Brain pericyte (primary cell): ENCODE data around the gene MAGEA2B.
"Not testable (repeated sequence)": the region's sequence is repeated elsewhere in the genome, so short reads cannot be mapped to it uniquely, and the experiment has no call there.

Experiments used
- DNase-seq: peaks from one replicate; pipeline ENCODE4 v3.0.0-alpha.2; 2012; ENCODE audit warnings: low read depth, low spot score

MAGEA2B gene, protein sequence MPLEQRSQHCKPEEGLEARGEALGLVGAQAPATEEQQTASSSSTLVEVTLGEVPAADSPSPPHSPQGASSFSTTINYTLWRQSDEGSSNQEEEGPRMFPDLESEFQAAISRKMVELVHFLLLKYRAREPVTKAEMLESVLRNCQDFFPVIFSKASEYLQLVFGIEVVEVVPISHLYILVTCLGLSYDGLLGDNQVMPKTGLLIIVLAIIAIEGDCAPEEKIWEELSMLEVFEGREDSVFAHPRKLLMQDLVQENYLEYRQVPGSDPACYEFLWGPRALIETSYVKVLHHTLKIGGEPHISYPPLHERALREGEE

DNA sequence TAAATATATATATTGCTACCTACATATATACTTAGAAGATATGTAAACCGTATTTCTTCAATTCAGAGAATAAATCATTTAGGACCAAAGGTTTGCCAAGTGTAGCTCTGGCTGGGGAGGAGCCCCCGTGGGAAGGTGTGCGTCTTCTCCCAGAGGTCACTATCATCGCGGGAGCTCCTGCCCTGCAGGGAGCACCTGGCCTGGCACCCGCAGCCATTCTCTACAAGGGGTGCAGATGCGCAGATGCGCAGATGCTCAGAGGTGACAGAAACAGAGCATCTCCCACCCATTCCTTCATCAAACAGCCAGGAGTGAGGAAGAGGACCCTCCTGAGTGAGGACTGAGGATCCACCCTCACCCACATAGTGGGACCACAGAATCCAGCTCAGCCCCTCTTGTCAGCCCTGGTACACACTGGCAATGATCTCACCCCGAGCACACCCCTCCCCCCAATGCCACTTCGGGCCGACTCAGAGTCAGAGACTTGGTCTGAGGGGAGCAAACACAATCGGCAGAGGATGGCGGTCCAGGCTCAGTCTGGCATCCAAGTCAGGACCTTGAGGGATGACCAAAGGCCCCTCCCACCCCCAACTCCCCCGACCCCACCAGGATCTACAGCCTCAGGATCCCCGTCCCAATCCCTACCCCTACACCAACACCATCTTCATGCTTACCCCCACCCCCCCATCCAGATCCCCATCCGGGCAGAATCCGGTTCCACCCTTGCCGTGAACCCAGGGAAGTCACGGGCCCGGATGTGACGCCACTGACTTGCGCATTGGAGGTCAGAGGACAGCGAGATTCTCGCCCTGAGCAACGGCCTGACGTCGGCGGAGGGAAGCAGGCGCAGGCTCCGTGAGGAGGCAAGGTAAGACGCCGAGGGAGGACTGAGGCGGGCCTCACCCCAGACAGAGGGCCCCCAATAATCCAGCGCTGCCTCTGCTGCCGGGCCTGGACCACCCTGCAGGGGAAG is at the start of gene MAGEA2B:
Gene MAGEA2B (plus strand): TSS at position 814 of the 973 bp plus-strand sequence. CDS start 2,479 bp downstream, outside the sequence.
- not testable (repeated sequence) for DNase-seq

DNA sequence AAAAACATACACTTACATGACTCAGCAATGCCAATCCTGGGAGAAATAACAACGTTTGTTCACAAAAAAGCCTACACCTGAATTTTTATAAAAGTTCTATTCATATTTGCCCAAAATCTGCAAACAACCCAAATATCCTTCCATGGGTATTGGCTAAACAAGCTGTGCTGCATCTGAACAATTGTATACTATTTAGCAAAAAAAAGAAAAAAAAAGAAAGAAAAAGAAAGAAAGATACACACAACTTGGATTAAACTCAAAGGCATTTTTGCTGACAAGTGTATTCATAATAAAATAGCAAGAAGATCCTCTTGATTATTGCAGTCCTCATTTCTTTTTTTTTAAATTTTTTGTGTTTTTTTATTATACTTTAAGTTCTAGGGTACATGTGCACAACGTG is 40.3 kb upstream of the MAGEA2B start:
- DNase-seq = no peak

DNA sequence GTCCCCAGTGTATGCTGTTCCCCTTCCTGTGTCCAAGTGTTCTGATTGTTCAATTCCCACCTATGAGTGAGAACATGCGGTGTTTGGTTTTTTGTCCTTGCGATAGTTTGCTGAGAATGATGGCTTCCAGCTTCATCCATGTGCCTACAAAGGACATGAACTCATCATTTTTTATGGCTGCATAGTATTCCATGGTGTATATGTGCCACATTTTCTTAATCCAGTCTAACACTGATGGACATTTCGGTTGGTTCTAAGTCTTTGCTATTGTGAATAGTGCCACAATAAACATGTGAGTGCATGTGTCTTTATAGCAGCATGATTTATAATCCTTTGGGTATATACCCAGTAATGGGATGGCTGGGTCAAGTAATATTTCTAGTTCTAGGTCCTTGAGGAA is 39.8 kb upstream of the MAGEA2B start:
- not testable (repeated sequence) for DNase-seq

DNA sequence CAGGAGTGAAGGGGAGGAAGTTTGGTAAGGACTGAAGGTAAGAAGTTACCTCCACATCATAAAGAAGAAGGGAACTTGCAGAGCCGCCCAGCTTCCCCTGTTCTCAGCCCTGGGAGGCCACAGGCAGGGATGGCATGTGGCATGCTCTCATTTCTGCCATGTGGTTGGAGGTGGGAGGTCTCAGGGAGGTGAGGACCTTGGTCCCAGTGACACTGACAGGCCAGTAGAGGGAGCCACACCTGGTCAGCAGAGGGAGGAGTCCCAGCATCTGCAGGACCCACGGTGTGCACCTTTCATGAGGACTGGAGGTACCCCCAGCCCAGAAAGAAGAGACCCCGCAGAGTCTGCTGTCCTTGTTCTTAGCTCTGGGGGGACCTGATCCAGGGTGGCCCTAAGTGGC is 33.4 kb upstream of the MAGEA2B start:
- DNase-seq = not testable (repeated sequence)

DNA sequence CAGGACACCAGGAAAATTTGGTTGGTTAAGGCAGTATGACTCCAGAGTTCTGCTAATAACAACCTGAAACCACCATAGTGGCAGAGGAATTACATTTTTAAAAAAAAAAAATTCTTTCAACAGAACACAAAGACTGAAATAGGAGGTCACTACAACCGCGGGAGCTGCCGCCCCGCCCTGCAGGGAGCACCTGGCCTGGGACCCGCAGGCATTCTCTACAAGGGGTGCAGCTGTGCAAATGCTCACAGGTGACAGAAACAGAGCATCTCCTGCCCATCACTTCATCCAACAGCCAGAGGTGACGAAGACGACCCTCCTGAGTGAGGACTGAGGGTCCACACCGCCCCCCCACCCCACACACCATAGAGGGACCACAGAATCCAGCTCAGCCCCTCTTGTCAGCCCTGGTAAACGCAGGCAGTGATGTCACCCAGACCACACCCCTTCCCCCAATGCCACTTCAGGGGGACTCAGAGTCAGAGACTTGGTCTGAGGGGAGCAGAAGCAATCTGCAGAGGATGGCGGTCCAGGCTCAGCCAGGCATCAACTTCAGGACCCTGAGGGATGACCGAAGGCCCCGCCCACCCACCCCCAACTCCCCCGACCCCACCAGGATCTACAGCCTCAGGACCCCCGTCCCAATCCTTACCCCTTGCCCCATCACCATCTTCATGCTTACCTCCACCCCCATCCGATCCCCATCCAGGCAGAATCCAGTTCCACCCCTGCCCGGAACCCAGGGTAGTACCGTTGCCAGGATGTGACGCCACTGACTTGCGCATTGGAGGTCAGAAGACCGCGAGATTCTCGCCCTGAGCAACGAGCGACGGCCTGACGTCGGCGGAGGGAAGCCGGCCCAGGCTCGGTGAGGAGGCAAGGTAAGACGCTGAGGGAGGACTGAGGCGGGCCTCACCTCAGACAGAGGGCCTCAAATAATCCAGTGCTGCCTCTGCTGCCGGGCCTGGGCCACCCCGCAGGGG is 16.2 kb upstream of the MAGEA2B start, which contains the start of gene MAGEA3:
Gene MAGEA3 (plus strand): TSS at position 843 of the 980 bp plus-strand sequence. CDS start 2,039 bp downstream, outside the sequence.
- DNase-seq = not testable (repeated sequence)

DNA sequence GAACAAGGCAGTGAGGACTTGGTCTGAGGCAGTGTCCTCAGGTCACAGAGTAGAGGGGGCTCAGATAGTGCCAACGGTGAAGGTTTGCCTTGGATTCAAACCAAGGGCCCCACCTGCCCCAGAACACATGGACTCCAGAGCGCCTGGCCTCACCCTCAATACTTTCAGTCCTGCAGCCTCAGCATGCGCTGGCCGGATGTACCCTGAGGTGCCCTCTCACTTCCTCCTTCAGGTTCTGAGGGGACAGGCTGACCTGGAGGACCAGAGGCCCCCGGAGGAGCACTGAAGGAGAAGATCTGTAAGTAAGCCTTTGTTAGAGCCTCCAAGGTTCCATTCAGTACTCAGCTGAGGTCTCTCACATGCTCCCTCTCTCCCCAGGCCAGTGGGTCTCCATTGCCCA is 14.0 kb upstream of the MAGEA2B start:
- DNase-seq = not testable (repeated sequence)

DNA sequence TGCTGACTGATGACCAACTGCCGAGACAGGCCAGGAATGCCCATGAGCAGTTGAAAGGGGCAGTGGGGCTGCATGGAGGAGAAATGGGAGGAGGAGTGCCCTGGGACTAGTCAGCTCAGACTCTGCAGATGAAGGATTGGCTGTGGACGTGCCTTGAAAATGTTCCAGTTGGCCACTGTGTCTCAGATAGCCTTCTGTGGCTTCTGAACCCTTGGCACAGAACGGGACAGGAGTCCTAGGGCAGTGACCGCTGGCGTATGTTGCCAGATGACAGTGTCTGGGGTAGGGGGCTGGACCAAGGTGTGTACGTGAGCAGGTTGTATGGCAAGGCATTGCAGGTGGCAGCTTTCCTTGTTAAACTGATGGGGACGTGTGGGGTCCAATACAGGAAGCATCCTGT is 7.9 kb upstream of the MAGEA2B start:
- not testable (repeated sequence) for DNase-seq

DNA sequence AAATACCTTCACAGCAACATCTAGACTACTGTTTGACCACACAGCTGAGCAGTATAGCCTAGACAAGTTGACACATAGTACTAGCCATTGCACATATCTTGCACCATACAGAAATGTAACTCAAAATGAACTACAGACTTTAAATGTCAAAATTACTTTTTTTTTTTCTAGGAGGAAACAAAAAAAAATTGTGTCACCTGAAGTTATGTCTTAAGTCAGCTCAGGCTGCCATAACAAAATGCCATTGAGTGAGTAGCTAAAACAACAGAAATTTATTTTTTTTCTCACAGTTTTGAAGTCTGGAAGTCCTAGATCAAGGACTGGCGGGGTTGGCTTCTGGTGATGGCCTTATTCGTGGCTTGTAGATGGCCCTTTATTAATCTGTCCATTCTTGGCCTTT is 5.3 kb upstream of the MAGEA2B start, which contains the start of gene CSAG2:
Gene CSAG2 (minus strand): TSS at position 101 of the 400 bp plus-strand sequence. CDS start 161 bp downstream, outside the sequence.
- not testable (repeated sequence) for DNase-seq

DNA sequence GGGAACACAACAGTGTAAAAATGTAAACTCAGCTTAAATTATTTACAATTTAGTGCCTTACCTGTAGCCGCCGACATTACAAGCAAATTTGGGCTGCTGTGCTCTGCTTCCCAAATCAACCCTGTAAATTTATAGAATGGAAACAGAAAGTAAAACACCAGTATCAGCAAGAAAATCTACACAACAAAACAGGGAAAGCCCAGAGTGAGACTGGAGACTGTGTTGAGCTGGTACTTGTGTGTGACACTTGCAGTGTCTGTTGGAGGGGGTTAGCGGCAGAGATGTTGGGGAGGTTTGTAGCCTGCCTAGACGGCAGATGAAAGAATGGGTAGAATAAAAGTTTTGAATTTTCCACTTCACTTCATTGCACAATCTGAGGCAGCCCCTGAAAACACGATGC is 1.2 kb upstream of the MAGEA2B start:
- not testable (repeated sequence) for DNase-seq

DNA sequence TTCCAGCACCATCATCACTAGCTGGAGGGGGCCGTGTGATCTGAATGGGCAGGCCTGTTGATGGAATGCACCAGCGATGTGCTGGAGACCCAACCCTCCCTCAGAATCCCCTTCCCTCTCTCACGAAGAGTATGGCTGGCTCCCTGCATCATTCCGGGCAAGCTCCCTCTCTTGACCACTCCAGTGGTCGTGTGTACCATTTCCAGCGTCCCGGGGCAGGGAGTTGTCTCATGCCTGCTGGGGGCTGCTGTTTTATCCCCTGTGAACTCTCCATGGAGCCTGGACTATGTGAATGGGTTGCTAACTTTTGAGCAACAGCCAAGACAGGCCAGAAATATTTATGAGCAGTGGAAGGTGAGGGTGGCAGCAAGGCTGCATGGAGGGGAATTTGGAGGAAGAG is 11.0 kb downstream of the MAGEA2B start:
- DNase-seq = no peak

DNA sequence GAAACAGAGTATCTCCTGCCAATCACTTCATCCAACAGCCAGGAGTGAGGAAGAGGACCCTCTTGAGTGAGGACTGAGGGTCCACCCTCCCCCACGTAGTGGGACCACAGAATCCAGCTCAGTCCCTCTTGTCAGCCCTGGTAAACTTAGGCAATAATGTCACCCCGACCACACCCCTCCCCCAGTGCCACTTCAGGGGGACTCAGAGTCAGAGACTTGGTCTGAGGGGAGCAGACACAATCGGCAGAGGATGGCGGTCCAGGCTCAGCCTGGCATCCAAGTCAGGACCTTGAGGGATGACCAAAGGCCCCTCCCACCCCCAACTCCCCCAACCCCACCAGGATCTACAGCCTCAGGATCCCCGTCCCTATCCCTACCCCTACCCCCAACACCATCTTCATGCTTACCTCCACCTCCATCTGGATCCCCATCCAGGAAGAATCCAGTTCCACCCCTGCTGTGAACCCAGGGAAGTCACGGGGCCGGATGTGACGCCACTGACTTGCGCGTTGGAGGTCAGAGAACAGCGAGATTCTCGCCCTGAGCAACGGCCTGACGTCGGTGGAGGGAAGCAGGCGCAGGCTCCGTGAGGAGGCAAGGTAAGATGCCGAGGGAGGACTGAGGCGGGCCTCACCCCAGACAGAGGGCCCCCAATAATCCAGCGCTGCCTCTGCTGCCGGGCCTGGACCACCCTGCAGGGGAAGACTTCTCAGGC is 19.0 kb downstream of the MAGEA2B start, which contains the start of the genes CSAG1 and MAGEA12:
Gene CSAG1 (minus strand): TSS at position 461 of the 715 bp plus-strand sequence. CDS start 1,261 bp downstream, outside the sequence.
Gene MAGEA12 (plus strand): TSS at position 497 of the 715 bp plus-strand sequence. CDS start 2,405 bp downstream, outside the sequence.
- no peak for DNase-seq

DNA sequence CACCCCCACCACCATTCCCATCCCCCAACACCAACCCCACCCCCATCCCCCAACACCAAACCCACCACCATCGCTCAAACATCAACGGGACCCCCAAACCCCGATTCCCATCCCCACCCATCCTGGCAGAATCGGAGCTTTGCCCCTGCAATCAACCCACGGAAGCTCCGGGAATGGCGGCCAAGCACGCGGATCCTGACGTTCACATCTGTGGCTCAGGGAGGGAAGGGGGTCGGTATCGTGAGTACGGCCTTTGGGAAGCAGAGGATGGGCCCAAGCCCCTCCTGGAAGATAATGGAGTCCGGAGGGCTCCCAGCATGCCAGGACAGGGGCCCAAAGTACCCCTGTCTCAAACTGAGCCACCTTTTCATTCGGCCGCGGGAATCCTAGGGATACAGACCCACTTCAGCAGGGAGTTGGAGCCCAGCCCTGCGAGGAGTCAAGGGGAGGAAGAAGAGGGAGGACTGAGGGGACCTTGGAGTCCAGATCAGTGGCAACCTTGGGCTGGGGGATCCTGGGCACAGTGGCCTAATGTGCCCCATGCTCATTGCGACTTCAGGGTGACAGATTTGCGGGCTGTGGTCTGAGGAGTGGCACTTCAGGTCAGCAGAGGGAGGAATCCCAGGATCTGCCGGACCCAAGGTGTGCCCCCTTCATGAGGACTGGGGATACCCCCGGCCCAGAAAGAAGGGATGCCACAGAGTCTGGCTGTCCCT is 19.9 kb downstream of the MAGEA2B start:
- not testable (repeated sequence) for DNase-seq

DNA sequence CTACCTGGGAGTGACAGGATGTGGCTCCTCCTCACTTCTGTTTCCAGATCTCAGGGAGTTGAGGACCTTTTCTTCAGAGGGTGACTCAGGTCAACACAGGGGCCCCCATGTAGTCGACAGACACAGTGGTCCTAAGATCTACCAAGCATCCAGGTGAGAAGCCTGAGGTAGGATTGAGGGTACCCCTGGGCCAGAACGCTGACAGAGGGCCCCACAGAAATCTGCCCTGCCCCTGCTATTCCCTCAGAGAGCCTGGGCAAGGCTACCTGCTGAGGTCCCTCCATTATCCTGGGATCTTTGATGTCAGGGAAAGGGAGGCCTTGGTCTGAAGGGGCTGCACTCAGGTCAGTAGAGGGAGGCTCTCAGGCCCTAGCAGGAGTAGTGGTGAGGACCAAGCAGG is 20.7 kb downstream of the MAGEA2B start:
- DNase-seq = no peak

DNA sequence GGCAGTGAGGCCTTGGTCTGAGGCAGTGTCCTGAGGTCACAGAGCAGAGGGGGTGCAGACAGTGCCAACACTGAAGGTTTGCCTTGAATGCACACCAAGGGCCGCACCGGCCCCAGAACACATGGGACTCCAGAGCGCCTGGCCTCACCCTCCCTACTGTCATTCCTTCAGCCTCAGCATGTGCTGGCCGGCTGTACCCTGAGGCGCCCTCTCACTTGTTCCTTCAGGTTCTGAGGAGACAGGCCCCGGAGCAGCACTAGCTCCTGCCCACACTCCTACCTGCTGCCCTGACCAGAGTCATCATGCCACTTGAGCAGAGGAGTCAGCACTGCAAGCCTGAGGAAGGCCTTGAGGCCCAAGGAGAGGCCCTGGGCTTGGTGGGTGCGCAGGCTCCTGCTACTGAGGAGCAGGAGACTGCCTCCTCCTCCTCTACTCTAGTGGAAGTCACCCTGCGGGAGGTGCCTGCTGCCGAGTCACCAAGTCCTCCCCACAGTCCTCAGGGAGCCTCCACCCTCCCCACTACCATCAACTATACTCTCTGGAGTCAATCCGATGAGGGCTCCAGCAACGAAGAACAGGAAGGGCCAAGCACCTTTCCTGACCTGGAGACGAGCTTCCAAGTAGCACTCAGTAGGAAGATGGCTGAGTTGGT is 21.6 kb downstream of the MAGEA2B start:
- no peak for DNase-seq

DNA sequence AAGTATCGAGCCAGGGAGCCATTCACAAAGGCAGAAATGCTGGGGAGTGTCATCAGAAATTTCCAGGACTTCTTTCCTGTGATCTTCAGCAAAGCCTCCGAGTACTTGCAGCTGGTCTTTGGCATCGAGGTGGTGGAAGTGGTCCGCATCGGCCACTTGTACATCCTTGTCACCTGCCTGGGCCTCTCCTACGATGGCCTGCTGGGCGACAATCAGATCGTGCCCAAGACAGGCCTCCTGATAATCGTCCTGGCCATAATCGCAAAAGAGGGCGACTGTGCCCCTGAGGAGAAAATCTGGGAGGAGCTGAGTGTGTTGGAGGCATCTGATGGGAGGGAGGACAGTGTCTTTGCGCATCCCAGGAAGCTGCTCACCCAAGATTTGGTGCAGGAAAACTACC is 22.1 kb downstream of the MAGEA2B start:
- DNase-seq = not testable (repeated sequence)

DNA sequence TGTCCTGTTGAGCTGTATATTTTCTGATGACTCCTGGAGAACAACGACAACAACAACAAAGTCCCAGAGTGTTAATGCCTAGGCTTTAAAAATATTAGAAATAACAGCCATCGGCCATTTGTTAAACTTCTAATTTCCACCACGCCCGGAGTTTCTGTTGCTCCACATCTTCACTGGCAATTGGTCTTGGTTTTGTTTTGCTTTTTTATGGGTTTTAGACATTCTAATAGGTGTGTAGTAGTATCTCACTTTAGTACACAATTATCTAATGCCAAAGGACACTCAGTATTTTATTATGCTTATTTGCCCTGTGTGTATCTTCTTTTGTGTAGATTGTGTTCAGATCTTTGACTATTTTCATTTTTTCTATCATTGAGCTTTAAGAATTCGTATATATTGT is 24.1 kb downstream of the MAGEA2B start:
- DNase-seq = no peak

DNA sequence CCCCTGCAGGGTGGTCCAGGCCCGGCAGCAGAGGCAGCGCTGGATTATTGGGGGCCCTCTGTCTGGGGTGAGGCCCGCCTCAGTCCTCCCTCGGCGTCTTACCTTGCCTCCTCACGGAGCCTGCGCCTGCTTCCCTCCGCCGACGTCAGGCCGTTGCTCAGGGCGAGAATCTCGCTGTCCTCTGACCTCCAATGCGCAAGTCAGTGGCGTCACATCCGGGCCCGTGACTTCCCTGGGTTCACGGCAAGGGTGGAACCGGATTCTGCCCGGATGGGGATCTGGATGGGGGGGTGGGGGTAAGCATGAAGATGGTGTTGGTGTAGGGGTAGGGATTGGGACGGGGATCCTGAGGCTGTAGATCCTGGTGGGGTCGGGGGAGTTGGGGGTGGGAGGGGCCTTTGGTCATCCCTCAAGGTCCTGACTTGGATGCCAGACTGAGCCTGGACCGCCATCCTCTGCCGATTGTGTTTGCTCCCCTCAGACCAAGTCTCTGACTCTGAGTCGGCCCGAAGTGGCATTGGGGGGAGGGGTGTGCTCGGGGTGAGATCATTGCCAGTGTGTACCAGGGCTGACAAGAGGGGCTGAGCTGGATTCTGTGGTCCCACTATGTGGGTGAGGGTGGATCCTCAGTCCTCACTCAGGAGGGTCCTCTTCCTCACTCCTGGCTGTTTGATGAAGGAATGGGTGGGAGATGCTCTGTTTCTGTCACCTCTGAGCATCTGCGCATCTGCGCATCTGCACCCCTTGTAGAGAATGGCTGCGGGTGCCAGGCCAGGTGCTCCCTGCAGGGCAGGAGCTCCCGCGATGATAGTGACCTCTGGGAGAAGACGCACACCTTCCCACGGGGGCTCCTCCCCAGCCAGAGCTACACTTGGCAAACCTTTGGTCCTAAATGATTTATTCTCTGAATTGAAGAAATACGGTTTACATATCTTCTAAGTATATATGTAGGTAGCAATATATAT is 39.5 kb downstream of the MAGEA2B start, which contains the start of gene MAGEA2:
Gene MAGEA2 (minus strand): TSS at position 157 of the 965 bp plus-strand sequence. CDS start 2,479 bp downstream, outside the sequence.
- not testable (repeated sequence) for DNase-seq
